ENCODE measurements around the gene CCDC116. TPM values are rescaled to one million over a fixed set of nuclear protein-coding genes. Genes with fewer than 3 reads are reported as not detected.

The CCDC116 gene
- polyA plus RNA-seq, 1 experiment = 0.06 TPM

DNA sequence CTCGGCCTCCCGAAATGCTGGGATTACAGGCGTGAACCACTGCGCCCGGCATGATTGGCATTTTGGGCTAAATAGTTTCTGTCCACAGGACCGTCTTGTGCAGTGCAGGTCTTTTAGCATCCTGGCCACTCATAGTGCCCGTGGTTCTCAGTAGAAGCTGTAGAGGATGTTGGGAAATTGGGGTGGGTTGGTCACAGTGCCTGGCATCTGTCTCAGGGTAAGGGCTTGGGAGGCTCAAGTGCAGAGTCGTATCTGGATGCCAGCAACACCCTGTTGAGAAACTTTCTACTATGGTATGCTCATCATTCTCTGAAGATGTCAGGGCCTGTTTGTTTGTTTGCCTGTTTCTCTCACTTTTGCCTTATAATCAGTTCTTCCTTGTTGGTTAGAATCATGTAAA is 43.2 kb upstream of the CCDC116 start:
- CTCF ChIA-PET = no interaction called here
- H3K9me3 ChIP-seq (ENCODE audit: control insufficient read depth, insufficient read depth, low read length) = no peaks in the 10 kb centered on the region
- H3K27me3 ChIP-seq (ENCODE audit: control insufficient read depth, insufficient read depth, low read length) = no peaks in the 10 kb centered on the region
- DNase-seq (ENCODE audit: low read depth, low spot score) = no peak
- TF ChIP-seq, protein P1, sequence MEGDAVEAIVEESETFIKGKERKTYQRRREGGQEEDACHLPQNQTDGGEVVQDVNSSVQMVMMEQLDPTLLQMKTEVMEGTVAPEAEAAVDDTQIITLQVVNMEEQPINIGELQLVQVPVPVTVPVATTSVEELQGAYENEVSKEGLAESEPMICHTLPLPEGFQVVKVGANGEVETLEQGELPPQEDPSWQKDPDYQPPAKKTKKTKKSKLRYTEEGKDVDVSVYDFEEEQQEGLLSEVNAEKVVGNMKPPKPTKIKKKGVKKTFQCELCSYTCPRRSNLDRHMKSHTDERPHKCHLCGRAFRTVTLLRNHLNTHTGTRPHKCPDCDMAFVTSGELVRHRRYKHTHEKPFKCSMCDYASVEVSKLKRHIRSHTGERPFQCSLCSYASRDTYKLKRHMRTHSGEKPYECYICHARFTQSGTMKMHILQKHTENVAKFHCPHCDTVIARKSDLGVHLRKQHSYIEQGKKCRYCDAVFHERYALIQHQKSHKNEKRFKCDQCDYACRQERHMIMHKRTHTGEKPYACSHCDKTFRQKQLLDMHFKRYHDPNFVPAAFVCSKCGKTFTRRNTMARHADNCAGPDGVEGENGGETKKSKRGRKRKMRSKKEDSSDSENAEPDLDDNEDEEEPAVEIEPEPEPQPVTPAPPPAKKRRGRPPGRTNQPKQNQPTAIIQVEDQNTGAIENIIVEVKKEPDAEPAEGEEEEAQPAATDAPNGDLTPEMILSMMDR (IDR thresholded peaks at IDR 0.05; ENCODE audit: low read depth, low read length) = no peak
- H3K4me3 ChIP-seq (ENCODE audit: low read depth, low read length) = no peak overlapping the region
- no peak overlapping the region for H3K27ac ChIP-seq (ENCODE audit: low read depth, low read length)
- POLR2A ChIA-PET = interaction anchor here (0.7 kb wide), 1 partner anchor 13 kb away, joined by 3 read pairs; no protein-coding TSS in a partner anchor

DNA sequence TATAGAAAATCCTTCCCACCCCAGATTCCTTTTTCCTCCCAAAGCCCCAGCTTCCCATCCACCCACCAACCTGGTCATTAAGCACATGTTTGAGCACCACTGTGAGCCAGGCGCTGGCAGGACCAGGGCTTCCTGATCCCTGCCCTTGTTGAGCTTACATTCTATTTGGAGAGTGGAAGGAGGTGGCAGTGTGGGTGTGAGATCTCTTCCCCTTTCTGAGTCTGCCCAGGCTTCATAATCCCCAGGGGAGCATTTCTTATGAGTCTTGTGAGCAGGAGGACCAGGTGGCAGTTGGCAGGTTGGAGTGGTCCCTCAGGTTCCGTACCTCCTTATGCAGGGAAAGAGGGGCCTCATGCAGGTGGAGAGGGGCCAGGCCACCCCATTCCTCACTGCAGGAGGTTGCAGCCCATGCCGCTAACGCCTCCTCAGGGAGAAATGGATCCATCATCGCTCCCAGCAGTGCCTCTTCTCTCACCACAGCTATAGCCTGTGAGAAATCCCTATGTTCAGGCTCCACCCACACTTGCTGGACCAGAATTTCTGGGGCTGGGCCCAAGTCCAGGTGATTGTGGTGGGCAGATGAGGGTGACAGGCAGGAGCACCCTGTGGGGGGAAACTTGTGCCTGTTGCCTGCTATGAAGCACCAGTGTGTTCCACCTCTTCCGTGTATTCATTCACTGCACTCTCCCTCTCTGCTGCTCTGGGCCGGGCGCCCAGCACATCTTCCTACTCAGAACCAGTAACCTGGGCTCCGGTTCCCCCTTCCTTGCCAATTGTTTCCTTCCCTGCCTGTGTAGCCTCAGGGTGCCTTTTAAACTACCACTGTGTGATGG is 41.5 kb upstream of the CCDC116 start:
- DNase-seq (ENCODE audit: low read depth, low spot score) = no peak
- Histone ChIP-seq H3K4me3 (ENCODE audit: low read depth, low read length) (no peak overlapping the region), H3K27me3 (ENCODE audit: control insufficient read depth, insufficient read depth, low read length) (no peaks in the 10 kb centered on the region), H3K27ac (ENCODE audit: low read depth, low read length) (no peak overlapping the region), H3K9me3 (ENCODE audit: control insufficient read depth, insufficient read depth, low read length) (no peaks in the 10 kb centered on the region)
- ChIA-PET POLR2A (no interaction called here), CTCF (no interaction called here)
- TF ChIP-seq, protein P1 (IDR thresholded peaks at IDR 0.05; ENCODE audit: low read depth, low read length) = no peak

DNA sequence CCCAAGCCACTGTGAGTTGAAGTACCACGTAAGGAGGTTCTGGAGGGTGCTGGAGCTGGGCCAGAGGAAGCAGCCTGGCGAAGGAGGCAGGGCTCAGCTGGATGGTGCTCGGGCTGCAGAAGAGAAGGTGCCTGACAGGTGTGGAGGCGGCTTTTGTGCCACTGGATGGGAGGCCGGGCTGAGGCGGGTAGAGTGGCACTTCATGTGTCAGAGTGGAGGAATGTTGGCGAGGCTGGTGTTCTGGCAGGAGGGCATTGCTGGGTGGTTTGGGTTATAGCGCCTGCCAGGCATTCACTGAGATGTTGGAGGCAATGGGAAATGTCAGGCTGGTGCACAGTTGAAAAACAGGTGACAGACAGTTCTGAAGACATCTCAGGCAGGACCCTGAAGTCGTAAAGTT is 40.9 kb upstream of the CCDC116 start:
- DNase-seq (ENCODE audit: low read depth, low spot score) = no peak
- POLR2A ChIA-PET = no interaction called here
- H3K27me3 ChIP-seq (ENCODE audit: control insufficient read depth, insufficient read depth, low read length) = no peaks in the 10 kb centered on the region
- no peaks in the 10 kb centered on the region for H3K9me3 ChIP-seq (ENCODE audit: control insufficient read depth, insufficient read depth, low read length)
- TF ChIP-seq, protein P1 (IDR thresholded peaks at IDR 0.05; ENCODE audit: low read depth, low read length) = no peak
- no peak overlapping the region for H3K4me3 ChIP-seq (ENCODE audit: low read depth, low read length)
- no peak overlapping the region for H3K27ac ChIP-seq (ENCODE audit: low read depth, low read length)
- CTCF ChIA-PET = no interaction called here

DNA sequence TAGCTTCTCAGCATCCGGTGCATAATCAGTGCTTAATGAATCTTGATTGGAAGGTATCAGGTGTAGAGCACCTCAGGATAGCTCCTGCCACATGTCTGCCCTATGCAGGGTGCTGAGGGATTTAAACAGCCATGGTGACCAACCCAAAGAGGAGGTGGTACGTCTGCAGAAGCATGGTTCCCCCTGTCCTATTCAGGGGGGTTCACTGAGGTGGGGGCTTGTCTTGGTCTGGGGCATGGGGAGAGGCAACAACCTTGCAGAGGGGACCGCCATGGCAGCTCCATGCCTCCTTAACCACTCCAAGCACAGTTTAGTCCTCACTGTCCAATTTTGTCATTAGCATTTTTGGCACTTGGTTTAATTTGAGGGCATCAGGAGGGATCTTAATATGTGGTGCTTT is 40.1 kb upstream of the CCDC116 start:
- Histone ChIP-seq H3K27ac (ENCODE audit: low read depth, low read length) (no peak overlapping the region), H3K9me3 (ENCODE audit: control insufficient read depth, insufficient read depth, low read length) (no peaks in the 10 kb centered on the region), H3K27me3 (ENCODE audit: control insufficient read depth, insufficient read depth, low read length) (no peaks in the 10 kb centered on the region), H3K4me3 (ENCODE audit: low read depth, low read length) (no peak overlapping the region)
- ChIA-PET POLR2A (no interaction called here), CTCF (interaction anchor here (1.1 to 1.5 kb wide), 3 partner anchors 10 to 55 kb away, joined by 3 read pairs; partner anchors contain the start of gene YDJC)
- DNase-seq (ENCODE audit: low read depth, low spot score) = no peak
- TF ChIP-seq, protein P1 (IDR thresholded peaks at IDR 0.05; ENCODE audit: low read depth, low read length) = no peak
